Hepatocyte (in vitro differentiated cells): ENCODE data around the gene MBD3L1. TPM values are rescaled to one million over a fixed set of nuclear protein-coding genes. Genes with fewer than 3 reads are reported as not detected.

Experiments used
- DNase-seq: peaks from one replicate; pipeline ENCODE4 v3.0.0-alpha.2; 2016; ENCODE audit warnings: low spot score
- H2AFZ ChIP-seq: fragments of 200-600 bp; sonication (generic); 2 replicates; pipeline ENCODE4 v1.6.0; 2016; ENCODE audit warnings: antibody characterized with exemption, mild to moderate bottlenecking
- H3K27ac ChIP-seq: fragments of 200-600 bp; sonication (generic); 2 replicates; pipeline ENCODE4 v1.5.1; 2016; ENCODE audit warnings: mild to moderate bottlenecking
- H3K27me3 ChIP-seq: fragments of 200-600 bp; sonication (generic); 2 replicates; pipeline ENCODE4 v1.6.1; 2016
- H3K36me3 ChIP-seq: fragments of 200-600 bp; sonication (generic); replicated peaks from 2 replicates; pipeline ENCODE4 v1.5.1; 2016; ENCODE audit warnings: low read depth; ENCODE audit not compliant: insufficient read depth
- H3K4me1 ChIP-seq: fragments of 200-600 bp; sonication (generic); 2 replicates; pipeline ENCODE4 v1.5.1; 2016; ENCODE audit warnings: mild to moderate bottlenecking, moderate library complexity; ENCODE audit not compliant: insufficient read depth
- H3K4me2 ChIP-seq: fragments of 200-600 bp; sonication (generic); 2 replicates; pipeline ENCODE4 v1.6.0; 2016
- H3K4me3 ChIP-seq: fragments of 200-600 bp; sonication (generic); 2 replicates; pipeline ENCODE4 v1.5.1; 2016; ENCODE audit warnings: mild to moderate bottlenecking
- H3K79me2 ChIP-seq: fragments of 200-600 bp; sonication (generic); 2 replicates; pipeline ENCODE4 v1.6.0; 2017; ENCODE audit warnings: mild to moderate bottlenecking
- H3K9me2 ChIP-seq: fragments of 200-600 bp; sonication (generic); replicated peaks from 2 replicates; pipeline ENCODE4 v1.6.0; 2017; ENCODE audit warnings: mild to moderate bottlenecking; ENCODE audit not compliant: insufficient read depth
- H3K9me3 ChIP-seq: fragments of 200-600 bp; sonication (generic); 2 replicates; pipeline ENCODE4 v1.5.1; 2016; ENCODE audit warnings: low read depth, mild to moderate bottlenecking
- H4K20me1 ChIP-seq: fragments of 200-600 bp; sonication (generic); 2 replicates; pipeline ENCODE4 v1.6.0; 2016; ENCODE audit warnings: mild to moderate bottlenecking; ENCODE audit not compliant: insufficient read depth, poor library complexity, severe bottlenecking
- EZH2 ChIP-seq: fragments of 200-600 bp; sonication (generic); IDR thresholded peaks from 2 replicates; pipeline ENCODE4 v1.6.1; 2016; ENCODE audit warnings: antibody characterized with exemption, mild to moderate bottlenecking, borderline replicate concordance
- EZH2phosphoT487 ChIP-seq: fragments of 200-600 bp; sonication (generic); IDR thresholded peaks from one replicate; pipeline ENCODE4 v1.6.1; 2018; ENCODE audit warnings: antibody characterized with exemption, mild to moderate bottlenecking, low read depth, moderate library complexity; ENCODE audit not compliant: unreplicated experiment, severe bottlenecking
- WGBS: methylation state at CpG from one replicate; pipeline ENCODE4 v1.1.6; 2016; ENCODE audit warnings: low lambda C conversion rate; ENCODE audit errors: missing lambda C conversion rate; 5-methylcytosine and 5-hydroxymethylcytosine counted together
- polyA plus RNA-seq: library from polyadenylated mRNA; unstranded; fragments of >200 nt; fragmentation: Nextera tagmentation; extraction: Ambion mirVana; gene quantifications from 2 replicates; pipeline ENCODE4 v1.2.1, GENCODE V29; 2016
- total RNA-seq: library from RNA; depleted of rRNA; stranded (reverse); fragments of >200 nt; gene quantifications from 2 replicates; pipeline ENCODE4 v1.2.3, GENCODE V29; 2014
- TF ChIP-seq, protein P1 (sequence below): fragments of 200-600 bp; sonication (generic); IDR thresholded peaks from 2 replicates; pipeline ENCODE4 v1.5.1; 2016; ENCODE audit warnings: antibody characterized with exemption, mild to moderate bottlenecking; ENCODE audit not compliant: poor library complexity

MBD3L1 gene
- total and polyA plus RNA-seq, 2 experiments from 2014 or later = not detected

DNA sequence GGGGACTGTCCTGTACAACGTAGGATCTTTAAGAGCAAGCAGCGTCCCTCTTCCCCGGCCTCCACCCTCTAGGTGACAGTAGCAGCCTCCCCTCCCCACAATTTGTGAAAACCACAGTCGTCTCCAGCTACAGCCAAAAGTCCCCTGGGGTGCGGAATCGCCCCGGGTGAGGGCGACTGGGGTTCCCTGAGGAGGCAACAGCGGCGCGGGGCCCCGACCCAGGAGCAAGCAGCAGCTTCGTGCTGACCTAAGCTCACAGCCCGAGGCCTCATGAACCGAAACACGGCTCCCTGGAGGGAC lies 395 bp upstream of the MBD3L1 start:
- Histone ChIP-seq H3K4me2 (peak overlapping the region; percentile 87), H3K4me3 (peak overlapping the region; percentile 83), H3K36me3 (no peaks in the 10 kb centered on the region), H3K9me3 (no peaks in the 10 kb centered on the region), H3K4me1 (peaks cover 3% of the 10 kb centered on the region), H3K27me3 (no peaks in the 10 kb centered on the region), H2AFZ (peak overlapping the region; percentile 83), H3K27ac (peak overlapping the region; percentile 99), H4K20me1 (no peaks in the 10 kb centered on the region), H3K79me2 (peaks cover 7% of the 10 kb centered on the region), H3K9me2 (no peaks in the 10 kb centered on the region)
- TF ChIP-seq, protein P1, sequence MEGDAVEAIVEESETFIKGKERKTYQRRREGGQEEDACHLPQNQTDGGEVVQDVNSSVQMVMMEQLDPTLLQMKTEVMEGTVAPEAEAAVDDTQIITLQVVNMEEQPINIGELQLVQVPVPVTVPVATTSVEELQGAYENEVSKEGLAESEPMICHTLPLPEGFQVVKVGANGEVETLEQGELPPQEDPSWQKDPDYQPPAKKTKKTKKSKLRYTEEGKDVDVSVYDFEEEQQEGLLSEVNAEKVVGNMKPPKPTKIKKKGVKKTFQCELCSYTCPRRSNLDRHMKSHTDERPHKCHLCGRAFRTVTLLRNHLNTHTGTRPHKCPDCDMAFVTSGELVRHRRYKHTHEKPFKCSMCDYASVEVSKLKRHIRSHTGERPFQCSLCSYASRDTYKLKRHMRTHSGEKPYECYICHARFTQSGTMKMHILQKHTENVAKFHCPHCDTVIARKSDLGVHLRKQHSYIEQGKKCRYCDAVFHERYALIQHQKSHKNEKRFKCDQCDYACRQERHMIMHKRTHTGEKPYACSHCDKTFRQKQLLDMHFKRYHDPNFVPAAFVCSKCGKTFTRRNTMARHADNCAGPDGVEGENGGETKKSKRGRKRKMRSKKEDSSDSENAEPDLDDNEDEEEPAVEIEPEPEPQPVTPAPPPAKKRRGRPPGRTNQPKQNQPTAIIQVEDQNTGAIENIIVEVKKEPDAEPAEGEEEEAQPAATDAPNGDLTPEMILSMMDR = no peak
- TF ChIP-seq EZH2phosphoT487 (no peak), EZH2 (no peak)
- WGBS = 5% methylated on average over 16 of the region's 16 CpGs
- DNase-seq = no peak

DNA sequence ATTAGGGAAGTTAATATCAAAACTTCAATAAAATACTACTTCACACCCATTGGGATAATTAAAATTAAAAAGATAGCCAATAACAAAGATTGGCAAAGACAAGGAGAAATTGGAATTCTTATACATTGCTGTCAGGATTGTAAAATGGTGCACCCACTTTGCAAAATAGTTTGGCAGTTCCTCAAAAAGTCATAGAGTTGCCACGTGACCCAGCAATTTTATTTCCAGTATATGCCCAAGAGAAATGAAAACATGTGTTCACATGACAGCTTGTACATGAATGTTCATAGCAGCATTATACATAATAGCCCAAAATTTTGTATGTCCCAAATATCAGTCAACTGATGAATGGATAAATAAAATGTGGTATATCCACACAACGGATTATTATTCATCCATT lies 3.3 kb downstream of the MBD3L1 start:
- TF ChIP-seq EZH2phosphoT487 (no peak), EZH2 (no peak)
- TF ChIP-seq, protein P1 = no peak
- peaks cover 3% of the 10 kb centered on the region for H3K4me1 ChIP-seq
- no peaks in the 10 kb centered on the region for H4K20me1 ChIP-seq

DNA sequence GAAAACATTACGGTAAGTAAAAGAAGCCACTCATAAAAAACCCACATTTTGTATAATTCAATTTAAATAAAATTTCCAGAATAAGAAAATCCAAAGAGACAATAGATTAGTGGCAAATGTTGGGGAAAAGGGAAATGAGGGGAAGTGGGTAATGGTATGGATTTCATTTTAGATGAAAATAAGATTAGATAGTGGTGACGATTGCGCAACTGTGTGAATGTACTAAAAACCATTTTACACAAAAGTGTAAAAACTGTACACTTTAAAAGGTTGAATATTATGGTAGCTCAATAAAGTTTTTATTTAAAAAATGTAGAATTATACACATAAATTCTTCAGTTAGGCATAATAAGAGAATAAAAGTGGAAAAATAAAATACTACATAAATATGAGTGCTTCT lies 3.7 kb downstream of the MBD3L1 start:
- H3K4me1 ChIP-seq = peaks cover 3% of the 10 kb centered on the region

More for the DNA sequence above, 3.3 kb downstream of the MBD3L1 start:
- no peak for DNase-seq
- H2AFZ ChIP-seq = no peak overlapping the region
- H3K36me3 ChIP-seq = no peaks in the 10 kb centered on the region
- peaks cover 6% of the 10 kb centered on the region for H3K79me2 ChIP-seq
- H3K4me3 ChIP-seq = no peak overlapping the region
- WGBS = 62% methylated on average over 2 of the region's 2 CpGs
- no peaks in the 10 kb centered on the region for H3K9me2 ChIP-seq
- no peaks in the 10 kb centered on the region for H3K27me3 ChIP-seq
- no peaks in the 10 kb centered on the region for H3K9me3 ChIP-seq
- no peak overlapping the region for H3K4me2 ChIP-seq
- no peak overlapping the region for H3K27ac ChIP-seq

More for the DNA sequence above, 3.7 kb downstream of the MBD3L1 start:
- H3K27ac ChIP-seq = no peak overlapping the region
- H3K27me3 ChIP-seq = no peaks in the 10 kb centered on the region
- peaks cover 4% of the 10 kb centered on the region for H3K79me2 ChIP-seq
- no peak for DNase-seq
- no peaks in the 10 kb centered on the region for H3K9me2 ChIP-seq
- TF ChIP-seq EZH2 (no peak), EZH2phosphoT487 (no peak)
- TF ChIP-seq, protein P1 = no peak
- WGBS = 94% methylated on average over 3 of the region's 3 CpGs
- no peak overlapping the region for H2AFZ ChIP-seq
- no peak overlapping the region for H3K4me3 ChIP-seq
- no peak overlapping the region for H3K4me2 ChIP-seq
- no peaks in the 10 kb centered on the region for H4K20me1 ChIP-seq
- H3K9me3 ChIP-seq = no peaks in the 10 kb centered on the region
- no peaks in the 10 kb centered on the region for H3K36me3 ChIP-seq
